HG02588 (cell line): Measurements from ENCODE around the gene ACTR3.

ENCODE experiments used
- ATAC-seq: cut with Tn5 transposase; IDR thresholded peaks from one replicate; pipeline ENCODE4 v1.9.1; 2021; ENCODE audit warnings: mild to moderate bottlenecking, moderate library complexity; ENCODE audit not compliant: unreplicated experiment

Gene ACTR3

GRCh38 chr2:113992090-113992489 is 102.2 kb downstream of the ACTR3 start:
- no peak for ATAC-seq

- no peak for ATAC-seq
Measured at GRCh38 chr2:113996671-113997594, 107.0 kb downstream of the ACTR3 start.

- no peak for ATAC-seq
Measured at GRCh38 chr2:114001152-114001551, 111.3 kb downstream of the ACTR3 start.

- no peak for ATAC-seq
Measured at GRCh38 chr2:114001937-114002336, 112.0 kb downstream of the ACTR3 start.

- no peak for ATAC-seq
Measured at GRCh38 chr2:114005110-114005783, 115.4 kb downstream of the ACTR3 start.

- ATAC-seq: no peak
Measured at GRCh38 chr2:114006460-114006859, 116.6 kb downstream of the ACTR3 start.

GRCh38 chr2:114007436-114007835 is 117.5 kb downstream of the ACTR3 start:
- no peak for ATAC-seq

GRCh38 chr2:114008720-114009119 is 118.8 kb downstream of the ACTR3 start:
- no peak for ATAC-seq

GRCh38 chr2:114009205-114009944 is 119.5 kb downstream of the ACTR3 start:
- no peak for ATAC-seq

- no peak for ATAC-seq
Measured at GRCh38 chr2:114010001-114010400, 120.1 kb downstream of the ACTR3 start.

- ATAC-seq: no peak
Measured at GRCh38 chr2:114011713-114012112, 121.8 kb downstream of the ACTR3 start.
